Left ventricle myocardium inferior (tissue), 1 donor: ENCODE data around the gene UBAC1. TPM values are rescaled to one million over a fixed set of nuclear protein-coding genes. Genes with fewer than 3 reads are reported as not detected.

Experiments
- DNase-seq: peaks from one replicate; pipeline ENCODE4 v3.0.0-alpha.2; 2020
- H3K27ac ChIP-seq: fragments of 200-600 bp; replicated peaks from 2 replicates; pipeline ENCODE4 v1.8.0; 2021
- H3K27me3 ChIP-seq: fragments of 200-600 bp; 2 replicates; pipeline ENCODE4 v1.8.0; 2021; ENCODE audit warnings: low read depth
- H3K36me3 ChIP-seq: fragments of 200-600 bp; 2 replicates; pipeline ENCODE4 v1.8.0; 2021
- H3K4me1 ChIP-seq: fragments of 200-600 bp; 2 replicates; pipeline ENCODE4 v1.8.0; 2021
- H3K4me3 ChIP-seq: fragments of 200-600 bp; 2 replicates; pipeline ENCODE4 v1.8.0; 2021; ENCODE audit warnings: mild to moderate bottlenecking, moderate library complexity
- H3K9me3 ChIP-seq: fragments of 200-600 bp; replicated peaks from 2 replicates; pipeline ENCODE4 v1.8.0; 2021
- intact Hi-C: fragments of 100-400 bp; cut with micrococcal nuclease; formaldehyde crosslinking; loops from one replicate; pipeline ENCODE4 v1.11.0; 2022
- total RNA-seq: library from RNA; stranded (reverse); fragmentation: NEBNext Ultra II Directional; extraction: Animal tissue kit (Norgen Biotek cat#: 25700); gene quantifications from one replicate; pipeline ENCODE4 v1.2.1, GENCODE V29; 2021
- TF ChIP-seq, protein P1 (sequence below): fragments of 200-600 bp; IDR thresholded peaks from 2 replicates; pipeline ENCODE4 v1.8.0; 2021; ENCODE audit warnings: antibody characterized with exemption, mild to moderate bottlenecking, borderline replicate concordance
- donor health status: DM: no; HTN: yes; CAD: no; lungs with severe emphysema.

Gene UBAC1
- total RNA-seq, 1 donor from 2014 or later = 108 TPM

DNA sequence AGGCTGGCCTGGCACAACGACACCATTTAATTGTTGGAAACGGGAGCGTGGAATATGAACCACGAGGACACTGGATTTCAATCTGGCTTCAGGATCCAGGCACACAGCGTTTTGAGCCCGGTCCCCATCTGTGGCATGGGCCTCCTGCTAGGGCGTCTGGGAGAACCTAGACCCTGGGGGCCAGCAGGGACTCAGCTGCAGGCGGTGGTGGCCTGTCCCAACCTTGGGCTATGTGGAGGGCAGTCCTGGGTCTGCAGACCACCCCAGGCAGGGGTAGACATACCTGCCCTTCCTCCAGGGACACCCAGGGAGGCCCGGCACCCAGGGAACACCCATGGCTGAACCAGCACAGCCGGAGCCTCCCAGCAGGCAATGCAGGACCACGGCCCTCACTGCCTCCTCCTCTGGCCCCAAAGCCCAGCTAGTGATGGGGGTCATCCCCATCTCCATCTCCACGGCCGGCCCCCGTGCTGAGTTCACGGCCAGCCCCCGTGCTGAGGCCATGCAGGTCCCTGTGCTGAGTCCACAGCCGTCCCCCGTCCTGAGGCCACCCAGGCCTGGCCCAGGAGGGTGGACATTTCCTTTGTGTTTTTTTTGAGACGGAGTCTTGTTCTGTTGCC, 18.5 kb upstream of the UBAC1 start:
- intact Hi-C loops = no loop called here
- H3K27ac ChIP-seq = no peak overlapping the region
- H3K9me3 ChIP-seq = no peaks in the 10 kb centered on the region
- no peak overlapping the region for H3K4me3 ChIP-seq
- H3K27me3 ChIP-seq = peaks cover 17% of the 10 kb centered on the region
- no peak for DNase-seq
- no peaks in the 10 kb centered on the region for H3K36me3 ChIP-seq
- peaks cover 23% of the 10 kb centered on the region for H3K4me1 ChIP-seq
- TF ChIP-seq, protein P1, sequence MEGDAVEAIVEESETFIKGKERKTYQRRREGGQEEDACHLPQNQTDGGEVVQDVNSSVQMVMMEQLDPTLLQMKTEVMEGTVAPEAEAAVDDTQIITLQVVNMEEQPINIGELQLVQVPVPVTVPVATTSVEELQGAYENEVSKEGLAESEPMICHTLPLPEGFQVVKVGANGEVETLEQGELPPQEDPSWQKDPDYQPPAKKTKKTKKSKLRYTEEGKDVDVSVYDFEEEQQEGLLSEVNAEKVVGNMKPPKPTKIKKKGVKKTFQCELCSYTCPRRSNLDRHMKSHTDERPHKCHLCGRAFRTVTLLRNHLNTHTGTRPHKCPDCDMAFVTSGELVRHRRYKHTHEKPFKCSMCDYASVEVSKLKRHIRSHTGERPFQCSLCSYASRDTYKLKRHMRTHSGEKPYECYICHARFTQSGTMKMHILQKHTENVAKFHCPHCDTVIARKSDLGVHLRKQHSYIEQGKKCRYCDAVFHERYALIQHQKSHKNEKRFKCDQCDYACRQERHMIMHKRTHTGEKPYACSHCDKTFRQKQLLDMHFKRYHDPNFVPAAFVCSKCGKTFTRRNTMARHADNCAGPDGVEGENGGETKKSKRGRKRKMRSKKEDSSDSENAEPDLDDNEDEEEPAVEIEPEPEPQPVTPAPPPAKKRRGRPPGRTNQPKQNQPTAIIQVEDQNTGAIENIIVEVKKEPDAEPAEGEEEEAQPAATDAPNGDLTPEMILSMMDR = no peak

DNA sequence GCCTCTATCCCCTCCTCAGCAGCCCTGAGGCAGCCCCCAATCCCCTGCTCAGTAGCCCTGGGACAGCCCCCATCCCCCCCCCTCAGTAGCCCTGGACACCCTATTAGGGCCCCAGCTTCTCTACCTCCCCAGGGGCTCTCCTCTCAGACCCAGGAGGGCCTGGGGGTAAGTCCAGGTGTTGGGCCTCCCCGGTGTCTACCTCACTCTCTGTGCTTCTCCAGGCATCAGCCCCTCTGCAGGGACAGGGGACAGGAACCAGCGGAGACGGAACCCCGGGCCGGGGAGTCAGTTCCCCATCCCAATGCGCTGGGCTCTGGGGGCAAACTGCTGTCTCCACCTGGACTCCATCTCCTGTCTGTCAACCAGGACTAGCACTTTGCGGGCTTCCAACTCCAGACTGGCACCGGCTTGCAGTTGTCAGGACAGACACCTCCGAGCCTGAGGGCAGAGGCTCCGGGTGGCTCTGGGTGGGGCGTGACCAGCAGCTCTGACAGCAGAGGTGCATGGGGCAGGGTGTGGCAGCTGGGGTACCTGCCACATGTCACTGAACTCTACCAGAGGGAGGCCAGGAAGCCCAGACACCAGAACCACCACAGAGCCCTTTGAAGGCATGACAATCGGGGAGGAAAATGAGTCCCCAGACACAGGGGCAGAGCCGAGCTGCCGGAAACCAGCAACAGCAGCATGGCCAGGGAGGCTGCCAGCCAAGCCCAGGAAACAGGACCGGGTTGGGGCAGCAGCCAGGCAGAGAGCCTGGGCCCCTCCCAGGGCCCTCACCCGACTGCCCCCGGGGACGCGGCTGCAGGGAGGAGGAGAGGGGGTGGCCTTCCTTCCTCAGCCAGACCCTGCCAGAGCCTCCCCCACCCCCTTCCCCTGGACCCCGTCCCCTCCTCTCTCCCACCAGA, 17.7 kb upstream of the UBAC1 start:
- DNase-seq = no peak
- intact Hi-C loops = no loop called here
- Histone ChIP-seq H3K4me1 (peaks cover 23% of the 10 kb centered on the region), H3K9me3 (no peaks in the 10 kb centered on the region), H3K4me3 (no peak overlapping the region), H3K27me3 (peaks cover 11% of the 10 kb centered on the region), H3K27ac (no peak overlapping the region), H3K36me3 (no peaks in the 10 kb centered on the region)
- TF ChIP-seq, protein P1 = no peak

DNA sequence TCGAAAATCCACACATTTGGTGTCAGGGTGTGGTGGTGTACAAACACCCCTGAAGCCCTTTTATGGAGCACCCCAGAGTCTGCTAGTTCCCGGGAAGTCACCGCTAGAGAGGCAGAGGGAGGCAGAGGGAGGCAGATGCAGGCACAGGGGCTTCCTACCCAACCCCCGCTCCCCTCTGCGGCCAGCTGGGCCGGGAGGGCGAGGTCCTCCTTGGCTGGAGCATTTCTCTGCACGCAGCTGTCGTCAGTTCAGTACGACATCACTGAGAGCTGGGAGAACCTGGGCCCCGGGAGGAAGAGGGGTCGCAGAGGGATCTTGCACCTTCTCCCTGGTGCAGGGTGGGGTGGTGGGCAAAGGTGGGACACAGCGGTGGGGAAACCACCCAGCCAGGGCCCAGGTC, 15.8 kb upstream of the UBAC1 start:
- TF ChIP-seq, protein P1 = no peak
- Histone ChIP-seq H3K36me3 (no peaks in the 10 kb centered on the region), H3K4me1 (peaks cover 32% of the 10 kb centered on the region), H3K27me3 (peaks cover 9% of the 10 kb centered on the region), H3K4me3 (no peak overlapping the region), H3K9me3 (no peaks in the 10 kb centered on the region), H3K27ac (no peak overlapping the region)
- intact Hi-C loops = no loop called here
- DNase-seq = no peak

DNA sequence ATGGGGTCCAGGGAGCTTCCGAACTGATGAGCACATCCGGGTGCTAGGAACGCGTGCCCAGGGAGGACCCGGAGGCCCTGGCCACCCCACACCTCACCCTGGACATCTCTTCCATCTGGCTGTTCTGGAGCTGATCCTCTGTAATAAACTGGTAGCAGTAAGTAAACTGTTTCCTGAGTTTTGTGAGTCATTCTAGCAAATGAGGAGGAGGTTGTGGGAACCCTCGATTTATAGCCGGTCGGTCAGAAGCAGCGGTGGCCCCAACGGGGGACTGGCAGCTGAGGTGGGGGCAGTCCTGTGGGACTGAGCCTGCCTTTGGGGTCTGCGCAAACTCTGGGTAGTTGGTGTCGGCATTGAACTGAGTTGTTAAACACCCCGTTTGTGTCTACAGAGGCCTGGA, 15.4 kb upstream of the UBAC1 start:
- H3K36me3 ChIP-seq = no peaks in the 10 kb centered on the region
- no peak overlapping the region for H3K27ac ChIP-seq
- intact Hi-C loops = no loop called here
- no peaks in the 10 kb centered on the region for H3K9me3 ChIP-seq
- TF ChIP-seq, protein P1 = no peak
- H3K27me3 ChIP-seq = peaks cover 9% of the 10 kb centered on the region
- no peak overlapping the region for H3K4me3 ChIP-seq
- peaks cover 32% of the 10 kb centered on the region for H3K4me1 ChIP-seq
- DNase-seq = no peak

DNA sequence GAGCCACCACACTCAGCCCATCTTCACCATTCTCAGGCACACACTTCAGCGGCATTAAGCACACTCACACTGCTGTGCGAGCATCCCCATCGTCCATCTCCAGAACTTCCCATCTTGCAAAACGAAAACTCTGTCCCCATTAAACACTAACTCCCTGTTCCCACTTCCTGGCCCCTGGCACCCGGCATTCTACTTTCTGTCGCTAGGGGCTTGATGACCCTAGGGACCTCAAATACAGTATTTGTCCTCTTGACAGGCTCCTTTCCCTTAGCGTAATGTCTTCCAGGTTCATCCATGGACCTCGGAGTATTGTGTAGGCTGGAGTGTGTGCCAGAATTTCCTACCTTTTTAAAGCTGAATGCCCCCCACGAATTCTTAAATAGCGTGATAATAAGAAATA, 14.7 kb upstream of the UBAC1 start:
- TF ChIP-seq, protein P1 = no peak
- intact Hi-C loops = no loop called here
- Histone ChIP-seq H3K36me3 (no peaks in the 10 kb centered on the region), H3K9me3 (no peaks in the 10 kb centered on the region), H3K4me1 (peaks cover 32% of the 10 kb centered on the region), H3K4me3 (no peak overlapping the region), H3K27ac (no peak overlapping the region), H3K27me3 (peaks cover 5% of the 10 kb centered on the region)
- no peak for DNase-seq
